HG03175 (cell line): Measurements from ENCODE around the gene SP140L.
"Not testable (repeated sequence)": the region's sequence is repeated elsewhere in the genome, so short reads cannot be mapped to it uniquely, and the experiment has no call there.

Experiments used
- ATAC-seq: cut with Tn5 transposase; IDR thresholded peaks from one replicate; pipeline ENCODE4 v1.9.1; 2021; ENCODE audit warnings: mild to moderate bottlenecking, moderate library complexity; ENCODE audit not compliant: unreplicated experiment

The SP140L gene

GRCh38 chr2:230417436-230417835 is 90.4 kb downstream of the SP140L start:
- no peak for ATAC-seq

GRCh38 chr2:230418341-230419016 is 91.5 kb downstream of the SP140L start:
- no peak for ATAC-seq

GRCh38 chr2:230419181-230419580 is 92.2 kb downstream of the SP140L start:
- no peak for ATAC-seq

GRCh38 chr2:230422149-230422548 is 95.2 kb downstream of the SP140L start:
- ATAC-seq, result no peak

- no peak for ATAC-seq
Observed at GRCh38 chr2:230423851-230424458, 97.0 kb downstream of the SP140L start.

- no peak for ATAC-seq
Observed at GRCh38 chr2:230425377-230425776, 98.4 kb downstream of the SP140L start.

- ATAC-seq, result no peak
Observed at GRCh38 chr2:230429513-230429912, 102.5 kb downstream of the SP140L start.

- no peak for ATAC-seq
Observed at GRCh38 chr2:230430957-230431910, 104.2 kb downstream of the SP140L start.

- ATAC-seq, result no peak
Observed at GRCh38 chr2:230434677-230435324, 107.8 kb downstream of the SP140L start.

GRCh38 chr2:230435431-230435830 is 108.4 kb downstream of the SP140L start:
- ATAC-seq, result no peak

- ATAC-seq, result not testable (repeated sequence)
Observed at GRCh38 chr2:230439121-230439520, 112.1 kb downstream of the SP140L start.

- no peak for ATAC-seq
Observed at GRCh38 chr2:230439590-230439989, 112.6 kb downstream of the SP140L start.

GRCh38 chr2:230441227-230441897 is 114.4 kb downstream of the SP140L start:
- peak; percentile 86 for ATAC-seq

GRCh38 chr2:230443541-230443940 is 116.5 kb downstream of the SP140L start:
- no peak for ATAC-seq

- no peak for ATAC-seq
Observed at GRCh38 chr2:230444832-230445231, 117.8 kb downstream of the SP140L start.

- ATAC-seq, result no peak
Observed at GRCh38 chr2:230447036-230447435, 120.0 kb downstream of the SP140L start.

- ATAC-seq, result peak; percentile 88
Observed at GRCh38 chr2:230447455-230448451, 120.8 kb downstream of the SP140L start.

- no peak for ATAC-seq
Observed at GRCh38 chr2:230449901-230450467, 123.0 kb downstream of the SP140L start.

- no peak for ATAC-seq
Observed at GRCh38 chr2:230453006-230453405, 126.0 kb downstream of the SP140L start.
